Stimulated activated CD4-positive, alpha-beta T cell treated with anti-CD3 and anti-CD28 coated beads, Interleukin-1b, Interleukin-23, amount 100 ng/mL, for 4 hours (primary cell): ENCODE data around the gene THAP4.
"Not testable (repeated sequence)": the region's sequence is repeated elsewhere in the genome, so short reads cannot be mapped to it uniquely, and the experiment has no call there.

Experiments
- DNase-seq, 2 donors: peaks; one replicate each; pipeline ENCODE4 v3.0.0-alpha.2; 2020; ENCODE audit warnings: low read depth in 2 of 2

THAP4 gene

GRCh38 chr2:241612156-241613016 lies 24.6 kb downstream of the THAP4 start:
- DNase-seq = no peak

DNA sequence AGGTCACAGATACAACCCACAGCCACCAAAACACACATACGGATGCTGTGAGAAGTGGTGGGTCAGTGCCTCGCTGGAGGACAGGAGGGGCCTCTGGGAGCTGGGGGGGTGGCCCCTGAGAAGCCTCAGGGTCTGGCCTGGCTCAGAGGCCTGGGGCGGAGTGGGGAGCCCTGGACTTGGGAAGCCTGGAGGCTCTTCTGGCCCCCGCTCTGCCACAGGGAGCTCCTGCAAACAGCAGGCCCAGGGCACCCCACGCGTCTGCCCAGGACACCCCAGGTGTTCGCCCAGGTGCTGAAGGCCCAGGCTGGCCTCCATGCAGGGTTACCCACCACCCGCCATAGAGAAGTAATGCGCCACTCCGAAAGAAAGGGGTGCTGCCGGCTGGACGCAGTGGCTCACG lies 25.9 kb downstream of the THAP4 start:
- no peak for DNase-seq

GRCh38 chr2:241609859-241610793 lies 26.8 kb downstream of the THAP4 start:
- DNase-seq = peak; percentile 80 to 85

- DNase-seq = no peak
These were observed 28.1 kb downstream of the THAP4 start for GRCh38 chr2:241608881-241609280.

- no peak for DNase-seq
These were observed 29.6 kb downstream of the THAP4 start for GRCh38 chr2:241607162-241607885.

DNA sequence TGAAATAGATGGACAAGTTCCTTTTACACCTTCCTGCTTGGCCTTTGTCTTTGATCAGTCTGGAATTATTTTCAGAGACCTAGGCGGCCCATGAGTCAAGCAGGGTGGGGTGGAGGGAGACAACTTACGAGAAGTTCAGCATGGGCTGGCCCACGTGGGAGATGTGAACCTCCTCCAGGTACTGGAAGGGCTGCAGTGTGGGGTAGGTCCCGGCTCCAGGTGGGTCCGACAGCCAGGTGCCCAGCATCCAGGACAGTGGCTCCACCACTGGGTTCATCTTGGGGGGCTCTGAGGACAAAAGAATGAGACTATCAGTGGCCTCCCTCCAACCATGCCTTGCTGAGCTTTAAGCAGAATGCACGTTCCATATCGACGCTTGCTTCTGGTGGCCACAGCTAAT lies 30.8 kb downstream of the THAP4 start:
- no peak for DNase-seq

DNA sequence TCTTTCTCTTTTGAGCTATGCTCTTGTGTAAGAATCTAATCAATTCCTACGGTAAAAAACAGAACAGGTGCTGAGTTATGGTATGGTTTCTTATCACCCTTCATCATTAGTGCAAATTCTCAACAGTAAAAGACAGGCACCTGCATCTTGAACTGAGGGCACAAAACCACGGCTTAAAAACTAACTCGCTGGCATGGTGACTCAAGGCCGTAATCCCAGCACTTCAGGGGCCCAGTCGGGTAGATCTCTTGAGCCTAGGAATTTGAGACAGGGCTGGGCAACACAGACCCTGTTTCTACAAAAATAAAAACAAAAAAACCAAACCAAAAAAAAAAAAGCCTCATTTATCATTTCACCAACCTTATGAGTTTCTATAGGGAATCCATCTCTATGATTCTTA lies 33.3 kb downstream of the THAP4 start:
- no peak for DNase-seq

DNA sequence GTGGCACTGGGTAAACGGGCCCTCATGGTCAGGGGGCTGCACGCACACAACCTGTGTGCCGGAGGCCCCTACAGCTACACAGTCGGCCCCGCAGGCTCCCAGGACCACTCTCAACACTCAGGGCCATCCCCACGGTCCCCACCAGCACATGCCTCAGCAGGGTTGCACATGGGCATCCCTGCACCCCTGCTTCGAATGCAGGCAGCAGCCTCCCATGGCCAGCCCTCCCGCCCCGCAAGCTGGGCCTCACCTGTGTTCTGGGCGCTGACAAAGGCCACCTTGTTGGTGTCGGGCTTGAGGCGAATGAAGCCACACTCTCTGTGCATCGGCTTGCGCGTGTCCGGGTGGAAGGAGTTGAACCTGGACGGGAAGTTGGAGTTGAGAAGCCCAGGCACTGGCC lies 34.2 kb downstream of the THAP4 start:
- DNase-seq = no peak

DNA sequence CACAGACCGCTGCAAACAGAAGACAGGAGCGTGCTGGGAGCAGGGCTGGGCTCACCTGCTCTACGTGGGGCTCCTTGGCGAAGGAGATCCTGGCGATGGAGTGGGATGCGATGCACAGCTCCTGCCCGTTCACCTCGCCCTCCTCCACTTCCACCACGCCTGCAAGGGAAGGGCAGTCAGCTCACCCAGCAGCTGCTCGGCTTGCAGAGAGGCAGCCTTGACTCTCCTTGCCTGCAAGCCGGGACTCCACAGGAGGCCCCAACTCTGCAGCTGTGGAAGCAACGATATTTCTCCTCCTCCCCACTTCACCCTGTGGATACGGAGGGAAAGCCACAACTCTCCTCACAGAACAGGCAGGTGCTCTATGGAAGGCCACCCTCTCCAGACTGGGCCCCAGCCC lies 35.1 kb downstream of the THAP4 start:
- no peak for DNase-seq

DNA sequence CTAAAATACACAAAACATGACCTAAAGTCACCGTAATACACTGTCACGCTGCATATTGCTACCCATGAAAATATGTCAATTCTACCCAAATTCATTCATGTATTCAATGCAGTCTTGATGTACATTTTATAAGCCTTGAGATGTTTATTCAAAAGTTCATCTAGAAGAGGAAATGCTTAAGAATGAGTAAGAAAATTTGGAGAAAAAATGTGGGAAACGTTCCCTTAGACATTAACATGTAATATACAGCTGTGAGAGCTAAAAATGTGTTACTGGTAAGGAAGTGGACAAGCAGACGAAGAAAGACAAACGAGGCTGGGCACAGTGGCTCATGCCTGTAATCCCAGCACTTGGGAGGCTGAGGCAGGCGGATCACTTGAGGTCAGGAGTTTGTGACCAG lies 37.3 kb downstream of the THAP4 start:
- no peak for DNase-seq

DNA sequence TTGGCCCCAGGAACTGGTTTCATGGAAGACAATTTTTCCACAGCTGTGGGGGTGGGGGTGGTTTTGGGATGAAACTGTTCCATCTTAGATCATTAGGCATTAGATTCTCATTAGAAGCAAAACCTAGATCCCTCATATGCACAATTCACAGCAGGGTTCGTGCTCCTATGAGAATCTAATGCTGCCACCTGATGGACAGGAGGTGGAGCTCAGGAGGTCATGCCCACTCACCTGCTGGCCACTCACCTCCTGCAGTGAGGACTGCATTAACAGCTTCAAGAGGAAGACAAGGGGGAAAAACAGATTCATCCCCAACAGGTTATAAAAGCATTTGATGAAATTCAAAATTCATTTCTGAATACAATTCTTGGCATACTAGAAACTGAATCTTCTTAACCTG lies 38.5 kb downstream of the THAP4 start:
- no peak for DNase-seq

DNA sequence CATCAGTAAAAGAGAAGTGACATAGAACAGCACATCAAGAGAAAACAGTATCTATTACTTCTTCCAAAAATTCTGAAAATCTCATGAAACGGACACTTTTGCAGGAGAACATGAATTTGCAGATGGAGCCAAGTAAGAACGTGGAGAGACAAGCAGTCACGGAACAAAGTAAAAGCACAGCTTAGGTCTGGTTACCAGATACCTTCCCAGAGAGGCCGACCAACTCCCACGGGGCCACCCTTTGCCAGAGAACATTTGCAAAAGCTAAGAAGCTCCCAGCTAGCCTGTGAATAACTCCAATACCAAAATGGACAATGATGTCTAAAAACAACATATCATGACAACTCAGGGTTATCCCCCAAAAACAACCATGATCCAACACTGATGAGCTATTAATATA lies 38.9 kb downstream of the THAP4 start:
- DNase-seq = no peak

DNA sequence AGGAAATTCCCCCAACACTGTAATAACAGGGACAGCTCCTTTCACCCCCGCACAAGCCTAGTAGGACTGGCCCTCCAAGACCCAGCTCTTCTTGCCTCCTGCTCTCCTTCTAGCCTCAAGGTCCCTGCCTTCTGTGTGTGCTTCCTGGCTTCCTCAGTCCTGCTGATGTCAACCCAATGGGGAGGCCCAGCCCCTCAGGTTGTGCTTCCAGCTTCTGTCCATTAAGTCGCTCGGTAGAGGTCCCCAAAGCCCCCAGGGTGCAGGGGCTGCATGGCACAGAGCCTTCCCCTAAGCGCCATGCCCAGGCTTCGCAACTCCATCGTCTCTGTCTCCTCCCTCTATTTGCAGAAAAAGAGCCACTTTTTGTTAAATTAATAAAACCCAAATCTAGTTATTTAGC lies 39.4 kb downstream of the THAP4 start:
- DNase-seq = no peak

- DNase-seq = no peak
These were observed 41.3 kb downstream of the THAP4 start for GRCh38 chr2:241595600-241596140.

GRCh38 chr2:241593271-241593670 lies 43.7 kb downstream of the THAP4 start:
- DNase-seq = no peak

- DNase-seq = no peak
These were observed 44.7 kb downstream of the THAP4 start for GRCh38 chr2:241592126-241592845.

DNA sequence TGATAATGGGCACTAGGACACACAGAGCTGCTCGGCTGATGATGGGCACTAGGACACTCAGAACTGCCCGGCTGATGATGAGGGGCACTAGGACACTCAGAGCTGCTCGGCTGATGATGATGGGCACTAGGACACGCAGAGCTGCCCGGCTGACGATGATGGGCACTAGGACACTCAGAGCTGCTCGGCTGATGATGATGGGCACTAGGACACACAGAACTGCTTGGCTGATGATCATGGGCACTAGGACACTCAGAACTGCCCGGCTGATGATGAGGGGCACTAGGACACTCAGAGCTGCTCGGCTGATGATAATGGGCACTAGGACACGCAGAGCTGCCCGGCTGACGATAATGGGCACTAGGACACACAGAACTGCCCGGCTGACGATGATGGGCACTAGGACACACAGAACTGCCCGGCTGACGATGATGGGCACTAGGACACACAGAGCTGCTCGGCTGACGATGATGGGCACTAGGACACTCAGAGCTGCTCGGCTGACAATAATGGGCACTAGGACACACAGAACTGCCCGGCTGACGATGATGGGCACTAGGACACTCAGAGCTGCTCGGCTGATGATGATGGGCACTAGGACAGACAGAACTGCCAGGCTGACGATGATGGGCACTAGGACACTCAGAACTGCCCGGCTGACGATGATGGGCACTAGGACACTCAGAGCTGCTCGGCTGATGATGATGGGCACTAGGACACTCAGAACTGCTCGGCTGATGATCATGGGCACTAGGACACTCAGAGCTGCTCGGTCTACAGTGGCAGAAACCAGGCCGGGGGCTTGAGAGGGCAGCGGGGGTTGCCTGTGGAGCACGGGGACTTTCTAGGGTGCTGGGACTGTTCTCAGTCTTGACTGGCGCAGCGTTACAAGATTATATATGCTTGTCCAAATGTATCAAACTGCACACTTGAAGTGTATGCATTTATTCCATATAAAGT lies 46.2 kb downstream of the THAP4 start:
- DNase-seq = not testable (repeated sequence)

- not testable (repeated sequence) for DNase-seq
These were observed 47.1 kb downstream of the THAP4 start for GRCh38 chr2:241589863-241590262.

- no peak for DNase-seq
These were observed 50.2 kb downstream of the THAP4 start for GRCh38 chr2:241586564-241587264.
